ENCODE measurements around the gene MYADM.
A peak's percentile ranks its signal among the peaks of the same experiment; 100 is the strongest.

The MYADM gene

GRCh38 chr19:53885036-53885435 is 17.4 kb downstream of the MYADM start:
- no peak for DNase-seq (ENCODE audit: low spot score)

GRCh38 chr19:53892301-53892980 is 24.8 kb downstream of the MYADM start:
- no peak for DNase-seq (ENCODE audit: low spot score)

DNA sequence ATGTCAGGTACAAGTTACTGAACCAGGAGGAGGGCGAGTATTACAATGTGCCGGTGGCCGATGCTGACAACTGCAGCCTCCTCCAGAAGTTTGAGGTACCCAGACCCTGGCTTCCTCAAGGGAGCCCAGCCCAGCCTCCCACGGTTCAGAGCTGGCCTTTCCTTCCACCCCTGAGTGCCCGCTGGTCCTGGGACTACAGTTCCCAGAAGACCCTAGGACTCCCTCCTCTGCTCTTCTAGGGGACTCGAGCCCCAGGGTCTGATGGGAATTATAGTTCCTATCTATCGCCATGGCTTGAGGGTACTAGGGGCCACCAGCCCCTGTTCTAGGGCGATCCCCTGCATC is 25.3 kb downstream of the MYADM start:
- DNase-seq (ENCODE audit: low spot score), result no peak

DNA sequence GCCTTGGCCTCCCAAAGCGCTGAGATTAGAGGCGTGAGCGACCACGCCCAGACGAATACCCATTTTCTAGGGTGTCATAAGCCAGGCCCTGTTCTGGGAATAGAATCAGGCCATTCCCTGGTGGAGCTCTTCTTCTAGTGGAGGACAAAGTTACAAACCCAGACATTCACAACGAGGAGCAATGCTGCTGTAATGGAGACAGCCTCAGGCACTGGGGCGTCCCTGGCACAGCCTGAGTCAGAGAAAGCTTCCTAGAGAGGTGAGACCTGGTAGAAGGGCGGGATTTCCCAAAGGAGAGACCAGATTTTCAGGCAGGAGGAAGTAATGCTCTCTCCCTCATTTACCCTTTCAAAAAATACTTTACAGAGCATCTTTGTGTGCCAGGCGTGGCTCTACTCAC is 27.0 kb downstream of the MYADM start:
- no peak for DNase-seq (ENCODE audit: low spot score)

DNA sequence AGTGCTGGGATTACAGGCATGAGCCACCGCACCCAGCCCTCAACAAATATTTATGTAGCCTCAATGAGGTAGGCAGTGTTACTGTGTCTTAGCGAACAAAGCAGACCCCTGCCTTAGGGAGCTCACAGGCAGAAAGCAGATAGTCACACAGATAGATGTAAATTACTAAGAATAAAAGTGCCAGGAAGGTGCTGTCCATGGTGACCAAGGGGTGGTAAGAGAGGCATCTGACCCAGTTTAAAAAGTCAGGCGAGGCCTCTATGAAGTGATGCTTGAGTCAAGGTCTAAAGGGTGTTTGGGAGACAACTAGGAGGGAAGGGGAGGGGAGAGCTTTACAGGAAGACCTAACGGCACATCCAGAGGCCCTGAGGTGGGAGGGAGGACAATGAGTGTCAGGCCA is 29.0 kb downstream of the MYADM start:
- no peak for DNase-seq (ENCODE audit: low spot score)

- DNase-seq (ENCODE audit: low spot score), result no peak
These were observed 29.8 kb downstream of the MYADM start for GRCh38 chr19:53897459-53897858.

- DNase-seq (ENCODE audit: low spot score), result no peak
These were observed 30.5 kb downstream of the MYADM start for GRCh38 chr19:53898166-53898565.

DNA sequence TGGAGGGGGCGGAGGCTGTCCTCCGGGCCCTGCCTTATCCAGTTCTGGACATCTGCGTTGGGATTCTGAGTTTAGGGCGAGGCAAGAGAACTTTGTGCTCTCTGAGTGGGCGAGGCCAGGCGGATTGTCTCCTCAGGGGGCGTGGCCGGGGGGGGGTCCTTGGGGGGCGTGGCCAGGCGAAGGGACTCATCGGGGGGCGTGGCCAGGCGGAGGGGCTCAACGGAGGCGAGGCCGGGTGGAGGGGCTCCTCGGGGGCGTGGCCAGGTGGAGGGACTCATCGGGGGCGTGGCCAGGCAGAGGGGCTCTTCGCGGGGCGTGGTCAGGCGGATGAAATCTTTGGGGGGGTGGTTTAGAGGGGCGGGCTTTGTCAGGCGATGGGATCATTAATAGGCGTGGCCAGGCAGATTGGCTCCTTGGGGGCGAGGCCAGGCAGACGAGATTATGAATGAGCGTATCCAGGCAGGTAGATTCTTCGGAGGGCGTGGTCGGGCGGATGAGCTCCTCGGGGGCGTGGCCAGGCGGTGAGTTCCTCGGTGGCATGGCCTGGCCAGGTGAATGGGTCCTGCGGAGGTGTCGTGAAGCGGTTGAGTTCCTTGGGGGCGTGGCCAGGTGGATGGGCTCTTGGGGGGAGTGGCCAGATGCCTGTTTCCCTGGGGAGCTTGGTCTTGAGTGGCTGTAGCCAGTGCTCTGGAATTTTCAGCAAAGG is 31.1 kb downstream of the MYADM start:
- no peak for DNase-seq (ENCODE audit: low spot score)

- no peak for DNase-seq (ENCODE audit: low spot score)
These were observed 32.6 kb downstream of the MYADM start for GRCh38 chr19:53900191-53900860.

DNA sequence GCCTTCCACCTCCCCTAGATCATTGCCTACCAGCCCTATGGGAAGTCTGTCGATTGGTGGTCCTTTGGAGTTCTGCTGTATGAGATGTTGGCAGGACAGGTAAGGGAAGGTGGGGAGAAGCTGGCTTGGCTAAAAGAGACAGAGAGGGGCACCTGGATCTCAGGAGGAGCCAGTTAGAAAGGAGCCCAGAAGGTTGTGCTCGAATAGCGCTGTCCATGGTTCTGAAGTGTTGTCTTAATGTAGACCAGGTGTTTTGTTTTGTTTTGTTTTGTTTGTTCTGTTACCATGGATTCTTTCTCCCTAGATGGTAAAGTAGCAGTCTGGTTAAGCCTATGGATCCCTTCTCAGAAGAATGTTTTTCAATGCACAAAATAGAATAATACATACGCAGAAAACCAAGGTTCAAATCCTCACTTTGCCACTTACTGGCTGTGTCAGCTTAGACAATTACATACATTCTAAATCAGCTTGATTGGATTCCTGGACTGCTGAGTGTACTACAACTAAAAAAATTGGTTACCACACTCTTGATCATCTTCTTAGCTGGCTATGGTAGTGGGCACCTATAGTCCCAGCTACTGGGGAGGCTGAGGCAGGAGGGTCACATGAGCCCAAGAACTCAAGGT is 35.5 kb downstream of the MYADM start:
- no peak for DNase-seq (ENCODE audit: low spot score)

DNA sequence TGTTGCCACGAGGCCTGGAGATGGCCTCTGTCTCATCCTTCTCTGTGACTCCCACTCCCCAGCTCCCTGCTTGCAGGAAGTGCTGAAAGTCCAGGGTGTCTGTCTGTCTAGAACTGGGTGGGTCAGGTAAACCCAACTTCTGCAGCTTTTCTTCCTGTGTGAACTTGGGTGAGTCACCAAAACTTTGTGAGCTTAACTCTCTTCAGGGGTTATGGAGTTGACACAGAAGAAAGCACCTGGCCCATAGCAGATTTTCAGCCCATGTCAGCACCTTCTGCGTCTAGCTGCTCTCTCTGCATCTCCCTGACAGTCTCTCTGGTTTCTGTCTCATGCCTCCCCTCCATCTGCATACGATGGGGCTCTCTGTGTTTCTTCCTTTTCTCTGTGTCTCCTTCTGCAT is 37.2 kb downstream of the MYADM start:
- no peak for DNase-seq (ENCODE audit: low spot score)

DNA sequence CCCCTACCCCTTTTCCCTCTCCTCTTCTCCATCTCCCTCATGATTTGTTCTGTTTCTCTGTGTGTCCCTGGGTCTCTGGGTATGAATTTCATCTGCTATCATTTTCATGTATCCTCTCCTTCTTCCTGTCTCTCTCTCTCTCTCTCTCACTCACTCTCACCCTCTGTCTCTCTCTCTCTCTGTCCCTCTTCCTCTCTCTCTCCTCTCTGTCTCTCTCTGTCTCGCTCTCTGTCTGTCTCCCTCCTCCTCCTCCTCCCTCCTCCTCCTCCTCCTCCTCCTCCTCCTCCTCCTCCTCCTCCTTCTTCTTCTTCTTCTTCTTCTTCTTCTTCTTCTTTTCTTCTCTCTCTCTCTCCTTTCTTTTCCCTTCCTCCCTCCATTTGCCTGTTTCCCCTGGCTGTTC is 38.1 kb downstream of the MYADM start:
- DNase-seq (ENCODE audit: low spot score), result no peak

DNA sequence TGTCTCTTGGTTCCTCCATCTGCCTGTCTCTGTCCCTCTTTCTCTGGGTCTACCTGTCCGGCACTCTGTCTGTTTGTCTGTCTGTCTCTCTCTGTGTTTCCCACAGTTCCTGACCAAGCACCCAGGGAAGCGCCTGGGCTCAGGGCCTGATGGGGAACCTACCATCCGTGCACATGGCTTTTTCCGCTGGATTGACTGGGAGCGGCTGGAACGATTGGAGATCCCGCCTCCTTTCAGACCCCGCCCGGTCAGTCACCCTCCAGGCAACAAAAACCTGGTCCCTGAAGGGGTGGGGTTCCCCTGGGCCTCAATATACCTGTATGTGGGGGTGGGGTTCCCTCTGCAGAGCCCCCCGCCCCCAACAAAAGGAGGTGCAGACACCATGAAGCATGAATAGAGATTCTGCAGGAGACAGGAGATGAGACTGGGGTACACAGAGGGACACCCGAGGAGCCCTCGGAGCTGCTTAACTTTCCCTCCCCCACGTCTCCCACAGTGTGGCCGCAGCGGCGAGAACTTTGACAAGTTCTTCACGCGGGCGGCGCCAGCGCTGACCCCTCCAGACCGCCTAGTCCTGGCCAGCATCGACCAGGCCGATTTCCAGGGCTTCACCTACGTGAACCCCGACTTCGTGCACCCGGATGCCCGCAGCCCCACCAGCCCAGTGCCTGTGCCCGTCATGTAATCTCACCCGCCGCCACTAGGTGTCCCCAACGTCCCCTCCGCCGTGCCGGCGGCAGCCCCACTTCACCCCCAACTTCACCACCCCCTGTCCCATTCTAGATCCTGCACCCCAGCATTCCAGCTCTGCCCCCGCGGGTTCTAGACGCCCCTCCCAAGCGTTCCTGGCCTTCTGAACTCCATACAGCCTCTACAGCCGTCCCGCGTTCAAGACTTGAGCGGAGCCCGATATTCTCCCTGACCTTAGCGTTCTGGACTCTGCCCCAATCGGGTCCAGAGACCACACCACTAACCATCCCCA is 38.8 kb downstream of the MYADM start:
- DNase-seq (ENCODE audit: low spot score), result no peak

DNA sequence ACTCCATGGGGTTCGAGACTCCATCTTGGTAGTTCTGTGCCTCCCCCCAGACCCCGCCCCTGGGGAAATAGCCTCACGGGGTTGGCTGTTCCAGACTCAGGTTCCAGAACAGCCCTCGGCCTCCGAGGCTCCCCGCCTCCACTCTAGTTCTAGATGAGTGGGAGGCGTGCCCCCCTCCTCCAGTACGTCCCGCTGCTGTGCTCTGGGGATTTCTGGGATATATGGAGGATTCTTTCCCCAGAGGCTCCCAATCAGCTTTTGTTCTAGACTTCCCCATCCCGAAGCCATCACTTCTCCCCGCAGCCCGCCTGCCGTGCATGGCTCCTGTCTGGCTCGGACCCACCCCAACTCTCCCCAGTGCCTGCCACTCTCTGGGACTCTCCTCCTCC is 39.5 kb downstream of the MYADM start:
- no peak for DNase-seq (ENCODE audit: low spot score)

DNA sequence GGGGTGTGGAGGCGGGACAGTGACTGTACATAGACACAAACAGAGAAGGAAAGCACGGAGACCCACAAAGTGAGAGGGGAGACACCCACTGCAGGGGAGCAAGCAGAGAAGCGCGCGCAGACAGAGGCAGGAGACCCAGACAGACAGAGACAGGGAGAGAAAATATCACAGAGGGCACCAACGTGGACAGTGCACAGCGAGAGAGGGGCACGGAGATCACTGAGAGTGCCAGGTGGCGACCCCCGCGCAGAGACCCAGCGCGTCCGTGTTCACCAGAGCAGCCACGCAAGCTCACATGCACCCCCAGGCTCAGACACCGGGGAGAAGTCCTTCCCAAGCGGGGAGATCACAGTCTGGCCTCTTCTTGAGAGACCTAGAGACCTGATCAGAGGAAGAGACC is 40.0 kb downstream of the MYADM start:
- no peak for DNase-seq (ENCODE audit: low spot score)

- DNase-seq (ENCODE audit: low spot score), result peak; percentile 78
These were observed 40.6 kb downstream of the MYADM start for GRCh38 chr19:53908106-53908934.

- DNase-seq (ENCODE audit: low spot score), result peak; percentile 36
These were observed 41.3 kb downstream of the MYADM start, which contains the start of gene CACNG7 for GRCh38 chr19:53908935-53909415. Gene CACNG7 (plus strand): TSS chr19:53909278. CDS start chr19:53912832, 3,554 bp downstream.

- DNase-seq (ENCODE audit: low spot score), result no peak
These were observed 41.9 kb downstream of the MYADM start for GRCh38 chr19:53909471-53910169.

GRCh38 chr19:53910170-53910518 is 42.5 kb downstream of the MYADM start:
- no peak for DNase-seq (ENCODE audit: low spot score)

DNA sequence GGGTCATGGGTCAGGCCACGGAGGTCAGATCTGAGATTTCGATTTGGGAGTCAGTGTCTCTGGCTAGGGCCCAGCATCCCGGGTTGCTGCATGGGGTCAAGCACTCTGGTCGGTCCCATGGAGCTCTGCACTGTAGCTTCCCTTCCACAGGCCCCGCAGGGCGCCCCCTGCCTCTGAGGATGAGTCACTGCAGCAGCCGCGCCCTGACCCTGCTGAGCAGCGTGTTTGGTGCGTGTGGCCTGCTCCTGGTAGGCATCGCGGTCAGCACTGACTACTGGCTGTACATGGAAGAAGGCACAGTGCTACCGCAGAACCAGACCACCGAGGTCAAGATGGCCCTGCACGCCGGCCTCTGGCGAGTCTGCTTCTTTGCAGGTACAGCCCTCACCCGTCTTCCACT is 45.0 kb downstream of the MYADM start:
- no peak for DNase-seq (ENCODE audit: low spot score)
